ENCODE measurements around the gene MRI1.

GRCh38 chr19:13744174-13744573, 20.1 kb upstream of the MRI1 start:
- TF ChIP-seq POLR2AphosphoS5 (IDR thresholded peaks at IDR 0.05) (no peak), POLR2A (IDR thresholded peaks at IDR 0.05) (no peak)
- TF ChIP-seq, protein P1, sequence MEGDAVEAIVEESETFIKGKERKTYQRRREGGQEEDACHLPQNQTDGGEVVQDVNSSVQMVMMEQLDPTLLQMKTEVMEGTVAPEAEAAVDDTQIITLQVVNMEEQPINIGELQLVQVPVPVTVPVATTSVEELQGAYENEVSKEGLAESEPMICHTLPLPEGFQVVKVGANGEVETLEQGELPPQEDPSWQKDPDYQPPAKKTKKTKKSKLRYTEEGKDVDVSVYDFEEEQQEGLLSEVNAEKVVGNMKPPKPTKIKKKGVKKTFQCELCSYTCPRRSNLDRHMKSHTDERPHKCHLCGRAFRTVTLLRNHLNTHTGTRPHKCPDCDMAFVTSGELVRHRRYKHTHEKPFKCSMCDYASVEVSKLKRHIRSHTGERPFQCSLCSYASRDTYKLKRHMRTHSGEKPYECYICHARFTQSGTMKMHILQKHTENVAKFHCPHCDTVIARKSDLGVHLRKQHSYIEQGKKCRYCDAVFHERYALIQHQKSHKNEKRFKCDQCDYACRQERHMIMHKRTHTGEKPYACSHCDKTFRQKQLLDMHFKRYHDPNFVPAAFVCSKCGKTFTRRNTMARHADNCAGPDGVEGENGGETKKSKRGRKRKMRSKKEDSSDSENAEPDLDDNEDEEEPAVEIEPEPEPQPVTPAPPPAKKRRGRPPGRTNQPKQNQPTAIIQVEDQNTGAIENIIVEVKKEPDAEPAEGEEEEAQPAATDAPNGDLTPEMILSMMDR (IDR thresholded peaks at IDR 0.05): no peak

Data from transverse colon (tissue), 4 donors.